Measurements from ENCODE around the gene TMEM19. TPM values are rescaled to one million over a fixed set of nuclear protein-coding genes. Genes with fewer than 3 reads are reported as not detected.
A peak's percentile ranks its signal among the peaks of the same experiment; 100 is the strongest.

TMEM19 gene
- total RNA-seq, 1 donor from 2014 or later: 27.0 TPM

- peak overlapping the region; percentile 76 for H3K27ac Mint-ChIP-seq (ENCODE audit: unreplicated experiment)
- H3K9me3 Mint-ChIP-seq: no peaks in the 10 kb centered on the region
Measured at GRCh38 chr12:71661977-71662530, 23.8 kb upstream of the TMEM19 start.

GRCh38 chr12:71662849-71663560 lies 22.9 kb upstream of the TMEM19 start:
- no peak for TF ChIP-seq CTCF (conservative IDR thresholded peaks at IDR 0.05)
- peaks cover 31% of the 10 kb centered on the region for H3K4me1 Mint-ChIP-seq
- peak overlapping the region; percentile 99 for H3K27ac Mint-ChIP-seq (ENCODE audit: unreplicated experiment)
- H3K36me3 Mint-ChIP-seq (ENCODE audit: low read depth): peaks cover 15% of the 10 kb centered on the region
- H3K4me3 Mint-ChIP-seq: peak overlapping the region; percentile 98
- no peaks in the 10 kb centered on the region for H3K9me3 Mint-ChIP-seq
- DNase-seq (ENCODE audit: low read depth, low spot score): peak; percentile 46
- H3K27me3 Mint-ChIP-seq (ENCODE audit: low read depth): no peaks in the 10 kb centered on the region

More at GRCh38 chr12:71661977-71662530, 23.8 kb upstream of the TMEM19 start:
- DNase-seq (ENCODE audit: low read depth, low spot score): no peak
- H3K36me3 Mint-ChIP-seq (ENCODE audit: low read depth): peaks cover 14% of the 10 kb centered on the region
- peak overlapping the region; percentile 98 for H3K4me3 Mint-ChIP-seq
- no peak for TF ChIP-seq CTCF (conservative IDR thresholded peaks at IDR 0.05)
- H3K27me3 Mint-ChIP-seq (ENCODE audit: low read depth): no peaks in the 10 kb centered on the region
- peaks cover 28% of the 10 kb centered on the region for H3K4me1 Mint-ChIP-seq

- DNase-seq (ENCODE audit: low read depth, low spot score): peak; percentile 76
- Mint-ChIP-seq H3K9me3 (no peaks in the 10 kb centered on the region), H3K27me3 (ENCODE audit: low read depth) (no peaks in the 10 kb centered on the region), H3K4me1 (peaks cover 31% of the 10 kb centered on the region), H3K4me3 (peak within 1 kb of the TSS; percentile 98), H3K27ac (ENCODE audit: unreplicated experiment) (peak within 1 kb of the TSS; percentile 99), H3K36me3 (ENCODE audit: low read depth) (peaks cover 12% of the 10 kb centered on the region)
- TF ChIP-seq CTCF (conservative IDR thresholded peaks at IDR 0.05): no peak
Measured at GRCh38 chr12:71663561-71664410, 22.1 kb upstream of the TMEM19 start, which contains the start of the genes THAP2 and ZFC3H1. THAP2 (plus strand) TSS chr12:71664301; CDS start chr12:71664510, 209 bp downstream. ZFC3H1 (minus strand) TSS chr12:71663848; CDS start chr12:71663610, 238 bp downstream.

DNA sequence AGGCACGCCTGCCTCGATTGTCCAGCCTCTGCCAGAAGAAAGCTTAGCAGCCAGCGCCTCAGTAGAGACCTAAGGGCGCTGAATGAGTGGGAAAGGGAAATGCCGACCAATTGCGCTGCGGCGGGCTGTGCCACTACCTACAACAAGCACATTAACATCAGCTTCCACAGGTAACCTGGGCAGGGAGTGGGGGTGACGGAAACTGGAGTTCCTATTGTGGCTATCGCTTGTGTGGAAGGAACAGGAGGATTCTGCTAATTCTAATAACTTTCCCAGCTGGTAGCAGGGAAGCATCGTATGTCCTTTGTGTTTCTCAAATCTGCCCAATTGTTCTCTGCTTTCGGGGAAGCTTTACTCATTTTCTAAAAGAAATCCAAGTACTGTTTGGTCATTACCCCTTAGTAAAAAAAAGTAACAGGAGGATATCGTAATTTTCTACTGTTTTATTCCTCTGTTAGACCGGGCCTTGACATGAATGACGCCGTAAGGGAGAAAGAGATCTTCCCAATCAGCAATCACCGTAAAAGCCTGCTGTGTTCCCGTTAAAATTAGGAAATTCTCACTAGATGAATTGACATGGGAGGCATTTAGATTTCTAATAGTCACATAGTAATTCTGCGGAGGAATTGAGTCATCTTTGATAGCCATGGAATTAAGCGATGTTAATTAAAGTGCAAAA lies 21.3 kb upstream of the TMEM19 start:
- H3K4me1 Mint-ChIP-seq: peaks cover 31% of the 10 kb centered on the region
- no peak for DNase-seq (ENCODE audit: low read depth, low spot score)
- H3K36me3 Mint-ChIP-seq (ENCODE audit: low read depth): peaks cover 9% of the 10 kb centered on the region
- no peaks in the 10 kb centered on the region for H3K9me3 Mint-ChIP-seq
- peak overlapping the region; percentile 99 for H3K27ac Mint-ChIP-seq (ENCODE audit: unreplicated experiment)
- TF ChIP-seq CTCF (conservative IDR thresholded peaks at IDR 0.05): no peak
- no peaks in the 10 kb centered on the region for H3K27me3 Mint-ChIP-seq (ENCODE audit: low read depth)
- H3K4me3 Mint-ChIP-seq: peak overlapping the region; percentile 98

DNA sequence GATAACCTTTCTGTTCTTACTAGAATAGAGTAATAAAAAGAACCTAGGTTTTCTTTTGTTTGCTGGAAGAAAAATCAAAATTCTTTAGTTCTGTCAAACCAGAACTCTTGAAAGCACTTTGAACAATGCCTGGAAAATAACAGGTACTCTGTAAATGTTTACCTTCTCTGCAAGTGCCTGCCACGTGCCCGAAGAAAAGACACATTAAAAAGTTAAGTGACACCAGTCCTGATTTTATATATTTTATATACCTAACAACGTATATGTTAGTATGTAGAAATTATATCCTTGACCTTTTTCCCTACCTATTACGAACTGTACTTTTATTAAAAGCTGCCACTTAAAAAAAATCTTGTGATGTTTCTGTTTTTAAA lies 20.8 kb upstream of the TMEM19 start:
- DNase-seq (ENCODE audit: low read depth, low spot score): no peak
- Mint-ChIP-seq H3K27ac (ENCODE audit: unreplicated experiment) (peak overlapping the region; percentile 57), H3K9me3 (no peaks in the 10 kb centered on the region), H3K27me3 (ENCODE audit: low read depth) (no peaks in the 10 kb centered on the region), H3K36me3 (ENCODE audit: low read depth) (peaks cover 9% of the 10 kb centered on the region), H3K4me1 (peaks cover 31% of the 10 kb centered on the region), H3K4me3 (peak overlapping the region; percentile 98)
- no peak for TF ChIP-seq CTCF (conservative IDR thresholded peaks at IDR 0.05)
